Parathyroid adenoma (tissue), 2 donors: Measurements from ENCODE around the gene CDC42BPG.

Source experiments
- H2AFZ ChIP-seq: fragments of 300-600 bp; sonication (generic); one replicate; pipeline ENCODE4 v1.7.0; 2017; ENCODE audit warnings: antibody characterized with exemption, mild to moderate bottlenecking
- H3K27ac ChIP-seq: fragments of 300-600 bp; sonication (generic); one replicate; pipeline ENCODE4 v1.7.0; 2017
- H3K27me3 ChIP-seq: fragments of 300-600 bp; sonication (generic); one replicate; pipeline ENCODE4 v1.7.0; 2017; ENCODE audit warnings: low read length; ENCODE audit not compliant: control insufficient read depth, insufficient read depth
- H3K36me3 ChIP-seq: fragments of 300-600 bp; sonication (generic); one replicate; pipeline ENCODE4 v1.7.0; 2017; ENCODE audit warnings: low read length; ENCODE audit not compliant: control insufficient read depth, insufficient read depth
- H3K4me1 ChIP-seq: fragments of 300-600 bp; sonication (generic); one replicate; pipeline ENCODE4 v1.7.0; 2017; ENCODE audit warnings: control low read depth
- H3K4me2 ChIP-seq: fragments of 300-600 bp; sonication (generic); one replicate; pipeline ENCODE4 v1.7.0; 2017; ENCODE audit warnings: low read length
- H3K4me3 ChIP-seq: fragments of 300-600 bp; sonication (generic); one replicate; pipeline ENCODE4 v1.7.0; 2017; ENCODE audit warnings: low read depth, low read length
- H3K79me2 ChIP-seq: fragments of 300-600 bp; sonication (generic); one replicate; pipeline ENCODE4 v1.7.0; 2017; ENCODE audit warnings: control low read depth
- H3K9ac ChIP-seq: fragments of 300-600 bp; sonication (generic); one replicate; pipeline ENCODE4 v1.7.0; 2017; ENCODE audit warnings: mild to moderate bottlenecking
- H3K9me3 ChIP-seq: fragments of 300-600 bp; sonication (generic); one replicate; pipeline ENCODE4 v1.7.0; 2017; ENCODE audit warnings: low read length; ENCODE audit not compliant: control insufficient read depth
- CTCF ChIP-seq: fragments of 300-600 bp; sonication (generic); IDR thresholded peaks from one replicate; pipeline ENCODE4 v1.7.0; 2017; ENCODE audit warnings: antibody characterized with exemption, mild to moderate bottlenecking
- donor health status: primary hyperparathyroidism.

CDC42BPG gene

GRCh38 chr11:64805481-64805880, 39.0 kb downstream of the CDC42BPG start:
- no peak overlapping the region for H3K4me3 ChIP-seq
- H3K36me3 ChIP-seq = no peaks in the 10 kb centered on the region
- H3K9ac ChIP-seq = no peak overlapping the region
- H3K79me2 ChIP-seq = no peaks in the 10 kb centered on the region
- H3K9me3 ChIP-seq = no peaks in the 10 kb centered on the region
- TF ChIP-seq CTCF = no peak
- no peak overlapping the region for H3K4me2 ChIP-seq
- no peak overlapping the region for H2AFZ ChIP-seq
- H3K27ac ChIP-seq = no peak overlapping the region
- no peaks in the 10 kb centered on the region for H3K27me3 ChIP-seq
- peaks cover 5% of the 10 kb centered on the region for H3K4me1 ChIP-seq

- no peaks in the 10 kb centered on the region for H3K79me2 ChIP-seq
- no peak overlapping the region for H3K4me2 ChIP-seq
- H3K27me3 ChIP-seq = no peaks in the 10 kb centered on the region
- H3K4me1 ChIP-seq = peaks cover 5% of the 10 kb centered on the region
- H3K27ac ChIP-seq = peak overlapping the region; percentile 72
- H2AFZ ChIP-seq = no peak overlapping the region
- no peak for TF ChIP-seq CTCF
- no peak overlapping the region for H3K9ac ChIP-seq
- H3K9me3 ChIP-seq = no peaks in the 10 kb centered on the region
- H3K36me3 ChIP-seq = no peaks in the 10 kb centered on the region
- no peak overlapping the region for H3K4me3 ChIP-seq
Measured at GRCh38 chr11:64804346-64805210, 39.9 kb downstream of the CDC42BPG start.

- Histone ChIP-seq H2AFZ (peak overlapping the region; percentile 51), H3K9me3 (no peaks in the 10 kb centered on the region), H3K4me3 (peak overlapping the region; percentile 74), H3K9ac (no peak overlapping the region), H3K36me3 (no peaks in the 10 kb centered on the region), H3K4me1 (peaks cover 5% of the 10 kb centered on the region), H3K27ac (peak overlapping the region; percentile 72), H3K79me2 (no peaks in the 10 kb centered on the region), H3K4me2 (peak overlapping the region; percentile 77), H3K27me3 (no peaks in the 10 kb centered on the region)
- no peak for TF ChIP-seq CTCF
Measured at GRCh38 chr11:64803846-64804345, 40.6 kb downstream of the CDC42BPG start.

- H3K27me3 ChIP-seq = no peaks in the 10 kb centered on the region
- H3K4me1 ChIP-seq = peaks cover 5% of the 10 kb centered on the region
- no peaks in the 10 kb centered on the region for H3K9me3 ChIP-seq
- H3K36me3 ChIP-seq = no peaks in the 10 kb centered on the region
- H3K9ac ChIP-seq = no peak within 1 kb of the TSS
- no peak for TF ChIP-seq CTCF
- H3K4me3 ChIP-seq = peak within 1 kb of the TSS; percentile 74
- peak within 1 kb of the TSS; percentile 72 for H3K27ac ChIP-seq
- H2AFZ ChIP-seq = peak within 1 kb of the TSS; percentile 83
- peak within 1 kb of the TSS; percentile 77 for H3K4me2 ChIP-seq
- H3K79me2 ChIP-seq = no peaks in the 10 kb centered on the region
Measured at GRCh38 chr11:64803158-64803845, 41.2 kb downstream of the CDC42BPG start, which contains the start of gene MAP4K2. MAP4K2 (minus strand) TSS chr11:64803214; CDS start chr11:64803149, 65 bp downstream.
